VCaP (cell line): ENCODE measurements around the gene TSPAN32.

Experiments used
- H3K27ac ChIP-seq: fragments of 450-650 bp; 2 replicates; pipeline ENCODE4 v1.5.1; 2017
- TF ChIP-seq, protein P1 (sequence below): fragments of 450-650 bp; conservative IDR thresholded peaks from 2 replicates; pipeline ENCODE4 v1.5.1; 2017; ENCODE audit warnings: mild to moderate bottlenecking, moderate library complexity

Gene TSPAN32

GRCh38 chr11:2308713-2309112, 6.9 kb downstream of the TSPAN32 start:
- no peak overlapping the region for H3K27ac ChIP-seq
- TF ChIP-seq, protein P1, sequence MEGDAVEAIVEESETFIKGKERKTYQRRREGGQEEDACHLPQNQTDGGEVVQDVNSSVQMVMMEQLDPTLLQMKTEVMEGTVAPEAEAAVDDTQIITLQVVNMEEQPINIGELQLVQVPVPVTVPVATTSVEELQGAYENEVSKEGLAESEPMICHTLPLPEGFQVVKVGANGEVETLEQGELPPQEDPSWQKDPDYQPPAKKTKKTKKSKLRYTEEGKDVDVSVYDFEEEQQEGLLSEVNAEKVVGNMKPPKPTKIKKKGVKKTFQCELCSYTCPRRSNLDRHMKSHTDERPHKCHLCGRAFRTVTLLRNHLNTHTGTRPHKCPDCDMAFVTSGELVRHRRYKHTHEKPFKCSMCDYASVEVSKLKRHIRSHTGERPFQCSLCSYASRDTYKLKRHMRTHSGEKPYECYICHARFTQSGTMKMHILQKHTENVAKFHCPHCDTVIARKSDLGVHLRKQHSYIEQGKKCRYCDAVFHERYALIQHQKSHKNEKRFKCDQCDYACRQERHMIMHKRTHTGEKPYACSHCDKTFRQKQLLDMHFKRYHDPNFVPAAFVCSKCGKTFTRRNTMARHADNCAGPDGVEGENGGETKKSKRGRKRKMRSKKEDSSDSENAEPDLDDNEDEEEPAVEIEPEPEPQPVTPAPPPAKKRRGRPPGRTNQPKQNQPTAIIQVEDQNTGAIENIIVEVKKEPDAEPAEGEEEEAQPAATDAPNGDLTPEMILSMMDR: no peak

DNA sequence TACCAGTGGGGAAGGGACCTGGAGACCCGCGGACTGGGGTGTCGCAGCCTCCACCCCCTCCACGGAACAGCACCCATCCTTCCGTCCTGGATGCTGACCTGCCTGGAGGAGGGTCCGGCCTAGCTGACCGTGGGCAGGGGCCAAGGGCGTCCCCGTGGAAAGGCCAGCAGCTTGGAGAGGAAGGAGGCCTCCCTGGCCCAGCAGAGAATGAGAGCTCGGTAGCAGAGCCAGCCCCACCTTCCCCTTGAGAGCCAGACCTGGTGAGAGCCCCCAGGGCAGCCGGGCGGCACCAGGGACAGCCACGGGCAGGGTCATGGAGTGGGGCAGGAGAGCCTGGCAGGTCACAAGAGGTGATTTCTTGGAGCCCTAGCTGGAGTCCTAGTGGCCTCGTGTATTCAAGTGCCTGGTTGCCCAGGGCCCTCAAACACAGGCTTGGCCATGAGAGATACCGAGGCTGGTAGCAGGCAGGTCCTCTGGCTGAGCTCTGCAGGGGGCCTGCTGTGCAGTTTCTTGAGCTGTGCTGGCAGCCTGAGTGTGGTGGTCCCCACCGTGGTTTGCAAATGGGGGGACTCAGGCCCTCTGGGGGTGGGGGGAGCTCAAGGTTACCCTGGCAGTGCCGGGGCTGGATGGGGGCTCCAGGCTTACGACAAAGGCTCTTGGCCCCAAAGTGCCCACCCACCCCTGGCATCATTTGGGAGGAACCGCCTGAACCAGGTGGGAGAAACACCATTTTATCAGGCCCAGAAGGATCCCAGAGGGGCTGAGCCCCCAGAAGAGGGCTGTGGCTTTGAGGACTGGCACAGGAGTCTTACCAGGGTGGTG, 7.6 kb downstream of the TSPAN32 start:
- TF ChIP-seq, protein P1: no peak
- no peak overlapping the region for H3K27ac ChIP-seq

DNA sequence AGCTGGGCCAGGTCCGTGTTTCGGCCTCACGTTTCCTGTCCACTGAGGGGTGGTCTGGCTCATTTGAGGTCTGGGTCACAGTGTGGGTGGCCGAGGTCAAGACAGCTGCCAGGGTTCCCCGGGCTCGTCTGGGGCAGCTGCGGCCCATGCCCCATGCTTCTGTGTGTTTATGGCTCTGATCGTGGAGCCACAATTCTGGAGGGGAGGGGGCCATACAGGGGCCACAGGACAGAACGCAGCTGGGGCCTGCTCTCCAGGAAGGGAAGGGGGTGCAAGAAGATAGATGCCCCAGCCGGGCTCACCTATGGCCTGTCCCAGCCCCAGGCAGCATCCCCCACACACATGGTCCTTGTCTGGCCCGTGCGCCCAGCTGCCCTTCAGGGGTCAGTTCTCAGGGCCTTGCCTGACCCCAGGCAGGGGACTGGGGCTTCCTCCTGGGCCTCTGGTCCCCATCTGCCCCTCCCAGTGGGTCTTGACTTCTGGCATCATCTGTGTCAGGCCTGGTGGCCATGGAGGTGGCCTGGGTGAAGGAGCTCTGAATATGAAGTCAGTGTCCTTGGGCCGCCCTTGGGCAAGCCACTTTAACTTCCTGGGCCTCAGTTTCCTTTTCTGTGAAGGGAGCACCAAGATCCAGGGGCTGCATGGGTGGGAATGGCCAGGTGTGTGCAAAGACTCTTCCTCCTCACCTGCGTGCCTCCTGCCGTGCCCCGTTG, 8.4 kb downstream of the TSPAN32 start:
- no peak overlapping the region for H3K27ac ChIP-seq

GRCh38 chr11:2310786-2311352, 9.1 kb downstream of the TSPAN32 start:
- no peak overlapping the region for H3K27ac ChIP-seq
- TF ChIP-seq, protein P1: no peak

More for the DNA sequence above, 8.4 kb downstream of the TSPAN32 start:
- TF ChIP-seq, protein P1: no peak

DNA sequence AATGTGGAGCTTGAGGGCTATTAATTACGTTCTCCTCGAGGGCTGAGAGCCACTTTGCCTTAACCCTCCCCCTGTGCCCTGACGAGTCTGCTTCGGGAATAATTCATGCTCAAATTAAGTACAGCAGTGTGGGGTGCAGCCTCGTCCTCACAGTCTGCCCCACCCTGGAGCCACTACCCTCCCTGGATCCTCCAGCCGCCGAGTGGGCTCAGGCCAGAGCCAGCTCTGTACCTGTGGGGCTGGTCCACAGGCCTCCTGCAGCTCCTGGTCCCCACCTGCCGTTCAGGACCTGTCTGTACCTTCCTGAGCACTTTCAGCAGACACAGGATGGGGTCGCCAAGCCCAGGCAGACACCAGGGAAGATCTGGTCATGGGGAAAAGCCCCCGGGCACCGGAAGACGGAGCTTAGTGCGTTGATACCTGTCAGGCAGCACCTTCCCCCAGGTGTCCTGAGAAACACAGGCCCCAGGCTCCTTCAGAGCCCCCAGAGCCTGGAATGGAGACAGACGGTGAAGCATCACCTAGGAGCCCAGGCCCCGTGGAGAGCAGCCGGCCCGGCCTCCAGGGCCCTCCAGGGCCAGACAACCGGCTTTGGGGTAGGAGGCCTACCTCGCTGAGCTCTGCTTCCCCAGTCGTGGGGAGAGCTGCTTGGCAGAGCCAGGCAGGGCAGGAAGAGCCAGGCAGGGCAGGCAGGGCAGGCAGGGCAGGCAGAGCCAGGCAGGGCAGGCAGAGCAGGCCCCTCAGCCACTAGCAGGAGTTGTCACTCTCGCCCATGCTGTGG, 9.7 kb downstream of the TSPAN32 start:
- TF ChIP-seq, protein P1: no peak
- no peak overlapping the region for H3K27ac ChIP-seq

- H3K27ac ChIP-seq: no peak overlapping the region
- TF ChIP-seq, protein P1: no peak
These were observed 10.6 kb downstream of the TSPAN32 start for GRCh38 chr11:2312232-2313042.
